Prostate gland (tissue), 2 donors: ENCODE measurements around the gene PC.
"Not testable (repeated sequence)": the region's sequence is repeated elsewhere in the genome, so short reads cannot be mapped to it uniquely, and the experiment has no call there.

Experiments used
- POLR2A ChIP-seq: fragments of 450-650 bp; IDR thresholded peaks from one replicate; pipeline ENCODE4 v1.6.1; 2016; ENCODE audit warnings: antibody characterized with exemption, mild to moderate bottlenecking
- POLR2AphosphoS5 ChIP-seq: sonication (generic); formaldehyde crosslinking; IDR thresholded peaks from one replicate; pipeline ENCODE4 v1.6.1; 2017; ENCODE audit warnings: antibody characterized with exemption
- TF ChIP-seq, protein P1 (sequence below), 4 experiments: fragments of 200-600 bp in 2 of 4; fragments of 450-650 bp in 2 of 4; sonication (generic) in 2 of 4; IDR thresholded peaks; 1 replicate in 3 of 4; 2 replicates in 1 of 4; pipeline ENCODE4 v1.5.1; 2016 to 2019; ENCODE audit warnings: antibody characterized with exemption in 4 of 4, mild to moderate bottlenecking in 2 of 4, moderate library complexity in 2 of 4

- TF ChIP-seq POLR2AphosphoS5, POLR2A: not testable (repeated sequence)
- TF ChIP-seq, protein P1, sequence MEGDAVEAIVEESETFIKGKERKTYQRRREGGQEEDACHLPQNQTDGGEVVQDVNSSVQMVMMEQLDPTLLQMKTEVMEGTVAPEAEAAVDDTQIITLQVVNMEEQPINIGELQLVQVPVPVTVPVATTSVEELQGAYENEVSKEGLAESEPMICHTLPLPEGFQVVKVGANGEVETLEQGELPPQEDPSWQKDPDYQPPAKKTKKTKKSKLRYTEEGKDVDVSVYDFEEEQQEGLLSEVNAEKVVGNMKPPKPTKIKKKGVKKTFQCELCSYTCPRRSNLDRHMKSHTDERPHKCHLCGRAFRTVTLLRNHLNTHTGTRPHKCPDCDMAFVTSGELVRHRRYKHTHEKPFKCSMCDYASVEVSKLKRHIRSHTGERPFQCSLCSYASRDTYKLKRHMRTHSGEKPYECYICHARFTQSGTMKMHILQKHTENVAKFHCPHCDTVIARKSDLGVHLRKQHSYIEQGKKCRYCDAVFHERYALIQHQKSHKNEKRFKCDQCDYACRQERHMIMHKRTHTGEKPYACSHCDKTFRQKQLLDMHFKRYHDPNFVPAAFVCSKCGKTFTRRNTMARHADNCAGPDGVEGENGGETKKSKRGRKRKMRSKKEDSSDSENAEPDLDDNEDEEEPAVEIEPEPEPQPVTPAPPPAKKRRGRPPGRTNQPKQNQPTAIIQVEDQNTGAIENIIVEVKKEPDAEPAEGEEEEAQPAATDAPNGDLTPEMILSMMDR (IDR thresholded peaks at IDR 0.05): not testable (repeated sequence)
These were observed 47.0 kb upstream of the PC start for GRCh38 chr11:67005200-67005599.
